HFFc6 (cell line): ENCODE measurements around the gene SPZ1. TPM values are rescaled to one million over a fixed set of nuclear protein-coding genes. Genes with fewer than 3 reads are reported as not detected.
"Not testable (repeated sequence)": the region's sequence is repeated elsewhere in the genome, so short reads cannot be mapped to it uniquely, and the experiment has no call there.

Experiments
- DNase-seq: peaks from one replicate; pipeline ENCODE4 v3.0.0-alpha.2; 2018
- H3K27ac Mint-ChIP-seq: 2 replicates; pipeline ENCODE4 v1.8.0; 2020; ENCODE audit warnings: mild to moderate bottlenecking, mixed read lengths
- H3K27me3 Mint-ChIP-seq: 2 replicates; pipeline ENCODE4 v1.8.0; 2021; ENCODE audit warnings: mild to moderate bottlenecking, moderate library complexity, mixed read lengths; ENCODE audit not compliant: insufficient read depth
- H3K36me3 Mint-ChIP-seq: 2 replicates; pipeline ENCODE4 v1.8.0; 2021; ENCODE audit warnings: low read depth, mixed read lengths
- H3K4me1 Mint-ChIP-seq: 2 replicates; pipeline ENCODE4 v1.8.0; 2020; ENCODE audit warnings: low read depth, mixed read lengths
- H3K4me3 Mint-ChIP-seq: 2 replicates; pipeline ENCODE4 v1.8.0; 2020; ENCODE audit warnings: mild to moderate bottlenecking, moderate library complexity, mixed read lengths
- H3K9me3 Mint-ChIP-seq: 2 replicates; pipeline ENCODE4 v1.8.0; 2020; ENCODE audit warnings: mild to moderate bottlenecking, mixed read lengths
- long read RNA-seq: library from polyadenylated mRNA; unstranded; transcript quantifications from one replicate; pipeline ENCODE4 v2.0.0, GENCODE V29; 2019
- total RNA-seq, 6 experiments: library from RNA; stranded (reverse); fragmentation: NEBNext Ultra II Directional; extraction: Animal tissue kit (Norgen Biotek cat#: 25700); gene quantifications; 2 replicates in 1 of 6; 3 replicates in 5 of 6; pipeline ENCODE4 v1.2.3, GENCODE V29; 2021
- TF ChIP-seq, protein P1 (sequence below): fragments of 200-600 bp; sonication (generic); IDR thresholded peaks from 2 replicates; pipeline ENCODE4 v1.5.0; 2021; ENCODE audit warnings: antibody characterized with exemption, mild to moderate bottlenecking

SPZ1 gene
- total RNA-seq, result not detected
- long read RNA-seq, result 0 reads

GRCh38 chr5:80319702-80320101, at the start of gene SPZ1:
TSS of gene SPZ1 (plus strand) at chr5:80320002. CDS start at chr5:80320216, 214 bp downstream.
- TF ChIP-seq, protein P1, sequence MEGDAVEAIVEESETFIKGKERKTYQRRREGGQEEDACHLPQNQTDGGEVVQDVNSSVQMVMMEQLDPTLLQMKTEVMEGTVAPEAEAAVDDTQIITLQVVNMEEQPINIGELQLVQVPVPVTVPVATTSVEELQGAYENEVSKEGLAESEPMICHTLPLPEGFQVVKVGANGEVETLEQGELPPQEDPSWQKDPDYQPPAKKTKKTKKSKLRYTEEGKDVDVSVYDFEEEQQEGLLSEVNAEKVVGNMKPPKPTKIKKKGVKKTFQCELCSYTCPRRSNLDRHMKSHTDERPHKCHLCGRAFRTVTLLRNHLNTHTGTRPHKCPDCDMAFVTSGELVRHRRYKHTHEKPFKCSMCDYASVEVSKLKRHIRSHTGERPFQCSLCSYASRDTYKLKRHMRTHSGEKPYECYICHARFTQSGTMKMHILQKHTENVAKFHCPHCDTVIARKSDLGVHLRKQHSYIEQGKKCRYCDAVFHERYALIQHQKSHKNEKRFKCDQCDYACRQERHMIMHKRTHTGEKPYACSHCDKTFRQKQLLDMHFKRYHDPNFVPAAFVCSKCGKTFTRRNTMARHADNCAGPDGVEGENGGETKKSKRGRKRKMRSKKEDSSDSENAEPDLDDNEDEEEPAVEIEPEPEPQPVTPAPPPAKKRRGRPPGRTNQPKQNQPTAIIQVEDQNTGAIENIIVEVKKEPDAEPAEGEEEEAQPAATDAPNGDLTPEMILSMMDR, result no peak
- Mint-ChIP-seq H3K27me3 (peaks cover 10% of the 10 kb centered on the region), H3K4me1 (no peaks in the 10 kb centered on the region), H3K4me3 (no peak within 1 kb of the TSS), H3K27ac (no peak within 1 kb of the TSS), H3K36me3 (no peaks in the 10 kb centered on the region), H3K9me3 (no peaks in the 10 kb centered on the region)
- DNase-seq, result no peak

DNA sequence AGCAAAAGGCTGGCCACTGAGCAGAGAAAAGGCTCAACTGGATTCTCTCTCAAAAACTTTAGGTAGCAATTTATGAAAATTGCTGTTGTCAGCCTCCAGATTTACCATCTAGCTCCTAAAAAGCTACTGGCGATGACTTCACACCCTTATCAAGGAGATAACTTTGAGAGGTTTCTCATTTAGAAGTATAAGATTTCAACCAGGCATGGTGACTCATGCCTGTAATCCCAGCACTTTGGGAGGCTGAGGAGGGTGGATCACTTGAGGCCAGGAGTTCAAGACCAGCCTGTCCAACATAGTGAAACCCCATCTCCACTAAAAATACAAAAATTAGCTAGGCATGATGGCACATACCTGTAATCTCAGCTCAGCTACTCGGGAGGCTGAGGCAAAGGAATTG, 49.3 kb upstream of the SPZ1 start:
- H3K27me3 Mint-ChIP-seq, H3K27ac Mint-ChIP-seq, H3K9me3 Mint-ChIP-seq, DNase-seq, H3K4me1 Mint-ChIP-seq, H3K4me3 Mint-ChIP-seq, H3K36me3 Mint-ChIP-seq: not testable (repeated sequence)

DNA sequence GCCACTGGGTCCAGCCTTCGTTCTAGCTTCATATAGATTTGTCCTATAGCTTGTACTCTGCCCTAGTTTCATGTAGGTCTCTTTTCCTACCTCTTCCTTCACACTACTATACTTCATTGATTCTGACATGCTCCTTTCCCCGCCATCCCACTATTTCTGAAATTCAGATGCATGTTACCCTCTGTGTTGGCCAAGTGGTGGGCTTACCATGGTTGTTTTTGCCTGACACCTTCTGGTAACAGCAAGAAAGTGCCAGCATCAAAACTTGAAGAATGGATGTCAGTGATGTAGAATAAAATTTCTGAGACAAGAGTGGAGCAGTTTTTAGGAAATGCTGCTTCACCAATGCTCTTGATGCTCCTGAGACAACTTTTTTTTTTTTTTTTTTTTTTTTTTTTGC, 44.5 kb upstream of the SPZ1 start:
- no peak for DNase-seq
- no peak overlapping the region for H3K27ac Mint-ChIP-seq
- H3K4me1 Mint-ChIP-seq, result no peaks in the 10 kb centered on the region
- no peaks in the 10 kb centered on the region; the same call in none of the 2 replicates for H3K27me3 Mint-ChIP-seq
- no peaks in the 10 kb centered on the region for H3K9me3 Mint-ChIP-seq
- TF ChIP-seq, protein P1, result peak; percentile 59
- H3K36me3 Mint-ChIP-seq, result no peaks in the 10 kb centered on the region
- no peak overlapping the region for H3K4me3 Mint-ChIP-seq

DNA sequence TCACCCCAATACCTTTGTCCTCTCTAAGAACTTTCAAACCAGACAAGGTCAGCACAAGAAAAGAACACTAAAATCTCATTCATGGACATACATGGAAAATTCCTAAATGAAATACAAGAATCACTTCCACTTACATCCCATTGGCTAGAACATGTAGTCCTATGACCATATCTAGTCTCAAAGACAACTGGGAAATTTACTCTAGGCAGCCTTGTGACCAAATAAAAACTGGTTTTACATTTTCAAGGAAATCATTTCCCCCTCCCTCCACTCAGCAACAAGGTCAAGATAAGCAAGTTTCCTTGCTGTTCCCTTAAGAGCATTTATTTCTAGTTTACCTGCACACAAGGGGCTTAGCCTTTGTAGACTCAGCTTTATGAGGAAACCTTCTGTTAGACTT, 43.6 kb upstream of the SPZ1 start:
- TF ChIP-seq, protein P1, result no peak
- no peaks in the 10 kb centered on the region for H3K4me1 Mint-ChIP-seq
- DNase-seq, result no peak
- no peaks in the 10 kb centered on the region; the same call in none of the 2 replicates for H3K27me3 Mint-ChIP-seq
- no peaks in the 10 kb centered on the region for H3K9me3 Mint-ChIP-seq
- no peak overlapping the region for H3K4me3 Mint-ChIP-seq
- H3K36me3 Mint-ChIP-seq, result no peaks in the 10 kb centered on the region
- H3K27ac Mint-ChIP-seq, result no peak overlapping the region

DNA sequence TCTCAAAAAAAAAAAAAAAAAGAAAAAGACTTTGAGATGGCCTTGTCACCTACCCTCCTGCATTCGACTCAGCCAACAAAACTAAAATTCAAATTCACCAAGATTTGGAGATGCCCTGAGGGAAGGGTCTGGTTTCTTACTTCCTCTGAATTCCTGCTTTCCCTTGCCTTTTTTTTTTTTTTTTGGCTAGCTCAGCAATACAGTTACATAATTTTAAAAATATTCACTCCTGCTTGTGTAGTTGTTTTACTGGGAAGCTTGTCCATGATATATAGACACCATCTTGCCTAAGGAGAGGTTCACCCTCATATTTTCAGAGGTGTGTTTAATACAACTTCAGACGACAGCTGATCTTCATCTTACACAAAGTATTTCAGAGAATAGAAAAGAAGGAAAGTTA, 42.6 kb upstream of the SPZ1 start:
- TF ChIP-seq, protein P1, result no peak
- Mint-ChIP-seq H3K4me1 (no peaks in the 10 kb centered on the region), H3K27ac (no peak overlapping the region), H3K9me3 (no peaks in the 10 kb centered on the region), H3K27me3 (no peaks in the 10 kb centered on the region; the same call in none of the 2 replicates), H3K36me3 (no peaks in the 10 kb centered on the region), H3K4me3 (no peak overlapping the region)
- DNase-seq, result no peak

GRCh38 chr5:80282054-80282453, 37.7 kb upstream of the SPZ1 start:
- no peaks in the 10 kb centered on the region for H3K4me1 Mint-ChIP-seq
- H3K4me3 Mint-ChIP-seq, result no peak overlapping the region
- TF ChIP-seq, protein P1, result no peak
- no peaks in the 10 kb centered on the region for H3K9me3 Mint-ChIP-seq
- H3K27ac Mint-ChIP-seq, result no peak overlapping the region
- no peaks in the 10 kb centered on the region for H3K36me3 Mint-ChIP-seq
- DNase-seq, result no peak
- H3K27me3 Mint-ChIP-seq, result peaks cover 10% of the 10 kb centered on the region
